Endothelial cell of umbilical vein (primary cell): ENCODE measurements around the gene TSKU. TPM values are rescaled to one million over a fixed set of nuclear protein-coding genes. Genes with fewer than 3 reads are reported as not detected.

Experiments
- BruUV-seq: library from RNA; stranded (reverse); fragments of 400-500 nt; replicated peaks from 2 replicates; lab custom pipeline; 2021; lab: Mats Ljungman, UMichigan
- CTCF ChIA-PET: fragments of 300-600, 350-600 bp; sonication (Branson Sonifier 250); formaldehyde crosslinking; loops from one replicate; lab custom pipeline; 2021; ENCODE audit warnings: antibody characterized with exemption, inconsistent platforms; lab: Charles Lee
- POLR2A ChIA-PET: fragments of 300-600, 350-600 bp; sonication (Branson Sonifier 250); formaldehyde crosslinking; loops from one replicate; lab custom pipeline; 2021; ENCODE audit warnings: antibody characterized with exemption, inconsistent platforms; lab: Charles Lee
- DNase-seq: peaks from one replicate; pipeline ENCODE4 v3.0.0-alpha.2; 2011; ENCODE audit warnings: low read depth, low spot score
- FAIRE-seq: peaks from 2 replicates; lab custom pipeline; 2011; peaks lifted over from hg19 to GRCh38; lab: Jason Lieb, UNC
- H2AFZ ChIP-seq: 2 replicates; pipeline ENCODE4 v1.6.0; 2012; ENCODE audit warnings: low read depth, low read length, control low read depth, inconsistent platforms
- H3K27ac ChIP-seq: 2 replicates; pipeline ENCODE4 v1.5.1; 2011; ENCODE audit warnings: low read depth, mild to moderate bottlenecking, control low read depth, low read length, moderate library complexity; ENCODE audit not compliant: insufficient read depth
- H3K27me3 ChIP-seq, 2 experiments: 2 replicates each; pipeline versions ENCODE4 v1.6.0 to v1.6.1; 2011; ENCODE audit warnings: low read length in 2 of 2, mixed read lengths in 1 of 2; ENCODE audit not compliant: control insufficient read depth in 2 of 2, insufficient read depth in 2 of 2
- H3K36me3 ChIP-seq, 2 experiments: 2 replicates in 1 of 2; 3 replicates in 1 of 2; pipeline ENCODE4 v1.5.1; 2011; ENCODE audit warnings: low read length in 2 of 2, mild to moderate bottlenecking in 1 of 2, moderate library complexity in 1 of 2; ENCODE audit not compliant: control insufficient read depth in 2 of 2, insufficient read depth in 2 of 2; ENCODE audit errors: extremely low read depth in 1 of 2
- H3K4me1 ChIP-seq: 3 replicates; pipeline ENCODE4 v1.5.1; 2011; ENCODE audit warnings: mild to moderate bottlenecking, low read length; ENCODE audit not compliant: control insufficient read depth, insufficient read depth; ENCODE audit errors: extremely low read depth
- H3K4me2 ChIP-seq: 2 replicates; pipeline ENCODE4 v1.6.1; 2011; ENCODE audit warnings: low read length, control low read depth, mixed read lengths; ENCODE audit not compliant: insufficient read depth
- H3K4me3 ChIP-seq, 3 experiments: fragments of 200-600 bp in 1 of 3; sonication (generic), shearing (Covaris generic) in 1 of 3; replicated peaks in 1 of 3; 2 replicates each; pipeline ENCODE4 v1.5.1; 2011 to 2016; ENCODE audit warnings: control low read depth in 3 of 3, low read length in 3 of 3, mild to moderate bottlenecking in 2 of 3, inconsistent platforms in 1 of 3, low read depth in 1 of 3, moderate library complexity in 1 of 3; ENCODE audit not compliant: insufficient read depth in 1 of 3
- H3K79me2 ChIP-seq: 2 replicates; pipeline ENCODE4 v1.6.0; 2012; ENCODE audit warnings: low read length, inconsistent platforms; ENCODE audit not compliant: control insufficient read depth, insufficient read depth
- H3K9ac ChIP-seq: replicated peaks from 2 replicates; pipeline ENCODE3; 2011; ENCODE audit warnings: low read length, control low read depth; ENCODE audit not compliant: insufficient read depth; ENCODE audit errors: extremely low read depth
- H3K9me1 ChIP-seq: replicated peaks from 3 replicates; pipeline ENCODE4 v1.6.0; 2011; ENCODE audit warnings: mild to moderate bottlenecking, low read length; ENCODE audit not compliant: control insufficient read depth, insufficient read depth; ENCODE audit errors: extremely low read depth
- H3K9me3 ChIP-seq: replicated peaks from 2 replicates; pipeline ENCODE4 v1.5.1; 2012; ENCODE audit warnings: low read length, inconsistent platforms; ENCODE audit not compliant: control insufficient read depth, insufficient read depth
- H4K20me1 ChIP-seq: replicated peaks from 2 replicates; pipeline ENCODE3; 2011; ENCODE audit warnings: mild to moderate bottlenecking, low read length; ENCODE audit not compliant: control insufficient read depth, insufficient read depth; ENCODE audit errors: extremely low read depth
- CTCF ChIP-seq, 2 donors: IDR thresholded peaks; 1 replicate in 1 of 2; 2 replicates in 1 of 2; pipeline ENCODE4 v1.5.1; 2011; ENCODE audit warnings: low read length in 2 of 2, mild to moderate bottlenecking in 2 of 2, moderate library complexity in 2 of 2, control low read depth in 1 of 2, inconsistent platforms in 1 of 2, low read depth in 1 of 2; ENCODE audit not compliant: insufficient read depth in 1 of 2; ENCODE audit errors: extremely low read depth in 1 of 2
- EZH2 ChIP-seq: IDR thresholded peaks from 2 replicates; pipeline ENCODE4 v1.6.1; 2012; ENCODE audit warnings: borderline replicate concordance, low read depth, mild to moderate bottlenecking, moderate library complexity, low read length, inconsistent platforms; ENCODE audit not compliant: severe bottlenecking
- FOS ChIP-seq: IDR thresholded peaks from 2 replicates; pipeline ENCODE4 v1.6.1; 2011; ENCODE audit warnings: mild to moderate bottlenecking, low read length, moderate library complexity, borderline replicate concordance; ENCODE audit not compliant: insufficient read depth
- GATA2 ChIP-seq: IDR thresholded peaks from 2 replicates; pipeline ENCODE4 v1.7.0; 2011; ENCODE audit warnings: low read depth, mild to moderate bottlenecking, moderate library complexity, mixed read lengths, low read length; ENCODE audit not compliant: insufficient read length, insufficient read depth
- JUN ChIP-seq: IDR thresholded peaks from 2 replicates; pipeline ENCODE4 v1.6.1; 2011; ENCODE audit warnings: borderline replicate concordance, low read depth; ENCODE audit not compliant: insufficient read length, insufficient read depth
- MAX ChIP-seq: IDR thresholded peaks from 2 replicates; pipeline ENCODE4 v1.6.1; 2011; ENCODE audit not compliant: insufficient read depth, insufficient read length
- MYC ChIP-seq: IDR thresholded peaks from one replicate; pipeline ENCODE4 v1.6.1; 2011; ENCODE audit warnings: mild to moderate bottlenecking, low read depth, low read length
- POLR2A ChIP-seq: IDR thresholded peaks from 2 replicates; pipeline ENCODE4 v1.6.1; 2012; ENCODE audit warnings: low read depth, mild to moderate bottlenecking, control low read depth, low read length
- POLR2AphosphoS5 ChIP-seq: IDR thresholded peaks from 2 replicates; pipeline ENCODE4 v1.6.1; 2012; ENCODE audit warnings: low read depth, mild to moderate bottlenecking, control low read depth, low read length, moderate library complexity; ENCODE audit not compliant: insufficient read depth
- dilution Hi-C: fragments of 300-500 bp; cut with MboI; formaldehyde crosslinking; loops from one replicate; pipeline ENCODE4 v1.15.0; 2019; ENCODE audit warnings: low sequenced_read_pairs; ENCODE audit not compliant: extremely low pct_ligation_motif_present
- intact Hi-C: fragments of 100-400 bp; cut with micrococcal nuclease; formaldehyde crosslinking; loops from one replicate; pipeline ENCODE4 v1.10.0; 2022
- polyA plus RNA-seq, 4 experiments: library from polyadenylated mRNA; depleted of rRNA in 3 of 4; stranded (reverse) in 3 of 4; unstranded in 1 of 4; fragments of >200 nt; gene quantifications; 2 replicates each; pipeline versions ENCODE4 v1.2.1 to v1.2.3, GENCODE V29; 2011 to 2012; ENCODE audit warnings: missing spikeins in 1 of 4
- total RNA-seq: library from RNA; stranded (reverse); gene quantifications from 2 replicates; pipeline ENCODE4 v1.2.3, GENCODE V29; 2021

The TSKU gene
- total and polyA plus RNA-seq, 2 donors (not counting 3 experiments of a cell fraction or from before 2014, with no cell fraction given) = 16.2 to 21.2 TPM

- DNase-seq (no peak), FAIRE-seq (no peak)
- Histone ChIP-seq H3K9me1 (no peaks in the 10 kb centered on the region), H3K9me3 (no peaks in the 10 kb centered on the region), H3K36me3 (no peaks in the 10 kb centered on the region), H3K9ac (no peak overlapping the region), H4K20me1 (no peaks in the 10 kb centered on the region), H3K4me2 (no peak overlapping the region), H2AFZ (no peak overlapping the region), H3K27ac (no peak overlapping the region), H3K4me1 (peaks cover 12% of the 10 kb centered on the region), H3K27me3 (no peaks in the 10 kb centered on the region), H3K79me2 (no peaks in the 10 kb centered on the region), H3K4me3 (no peak overlapping the region)
- ChIA-PET CTCF (interaction anchor here (1.1 to 2.4 kb wide), 5 partner anchors 23 to 40 kb away, joined by 3 to 10 read pairs (median 4); no protein-coding TSS in a partner anchor), POLR2A (no interaction called here)
- intact Hi-C loops (no loop called here), dilution Hi-C loops (no loop called here)
- BruUV-seq = no TSS peak
- no peak for TF ChIP-seq CTCF (IDR thresholded peaks at IDR 0.05; ENCODE audit: extremely low read depth in 1 of 2, insufficient read depth in 1 of 2, low read depth in 1 of 2, low read length in 2 of 2)
- TF ChIP-seq JUN = no peak
- TF ChIP-seq MAX = no peak
- no peak for TF ChIP-seq GATA2
- TF ChIP-seq EZH2 = no peak
- no peak for TF ChIP-seq POLR2A
- TF ChIP-seq FOS = no peak
- TF ChIP-seq MYC = no peak
- TF ChIP-seq POLR2AphosphoS5 = no peak
Observed at GRCh38 chr11:76759092-76759491, 24.1 kb upstream of the TSKU start.
